Spleen (tissue), 11 donors: Measurements from ENCODE around the gene CSF2. TPM values are rescaled to one million over a fixed set of nuclear protein-coding genes. Genes with fewer than 3 reads are reported as not detected.

Experiments
- polyA plus RNA-seq, 3 donors: library from polyadenylated mRNA; stranded (reverse); fragments of 200-250 nt; gene quantifications; one replicate each; pipeline ENCODE4 v1.2.1, GENCODE V29; 2013
- small RNA-seq, 4 donors: library from RNA; depleted of rRNA; stranded (forward); fragments of <200 nt; gene quantifications; one replicate each; pipeline ENCODE3, GENCODE V24; 2016
- total RNA-seq, 7 donors: library from RNA; depleted of rRNA in 3 of 7; stranded (reverse); fragments of >200 nt in 3 of 7; fragmentation: NEBNext Ultra II Directional in 4 of 7; extraction: Animal tissue kit (Norgen Biotek cat#: 25700) in 4 of 7; gene quantifications; one replicate each; pipeline versions ENCODE4 v1.1.0 to v1.2.1, GENCODE V29; 2016 to 2021
- donor health status: healthy with polysubstance abuse.
- donor health status: DM: no; HTN: no; CAD: no; lungs with moderate emphysema.
- donor health status: DM: no; HTN: no; CAD: no.
- donor health status: Bipolar disorder and iron deficiency.
- donor health status: healthy.
- donor health status: DM: no; HTN: no; CAD: no.
- donor health status: DM: yes; HTN: yes; CAD: no.

CSF2 gene
- total and polyA plus RNA-seq, 10 donors = not detected

Small RNAs within 50 kb of the gene (small RNA-seq; reads per million reads assigned to genes)
- gene RF00285 = 0 reads per million in 4 donors

Other genes starting within 250 kb of the CSF2 start
- not detected for gene MEIKIN, start 128.1 kb upstream of the CSF2 start, total RNA-seq
- gene MEIKIN, start 128.1 kb upstream of the CSF2 start, polyA plus RNA-seq = under 1 TPM in 1 of 3 donors, not detected in 2; 0.24 TPM
- gene ACSL6, start 62.1 kb upstream of the CSF2 start, total RNA-seq = 10 to 100 TPM in 1 of 7 donors, 1 to 10 TPM in 6; 3.1 to 18.4 (median 4.6) TPM
- 1 to 10 TPM in 2 of 3 donors, under 1 TPM in 1; 0.76 to 1.3 (median 1.3) TPM for gene ACSL6, start 62.1 kb upstream of the CSF2 start, polyA plus RNA-seq
- gene IL3, start 13.1 kb upstream of the CSF2 start, total RNA-seq = not detected
- not detected for gene IL3, start 13.1 kb upstream of the CSF2 start, polyA plus RNA-seq
- gene P4HA2, start 154.1 kb downstream of the CSF2 start, total RNA-seq = 10 to 100 TPM in 6 of 7 donors, 1 to 10 TPM in 1; 8.2 to 38.1 (median 15.6) TPM
- gene P4HA2, start 154.1 kb downstream of the CSF2 start, polyA plus RNA-seq = 1 to 10 TPM; 2.7 to 4.8 (median 4.1) TPM
- 10 to 100 TPM in 1 of 7 donors, 1 to 10 TPM in 6; 3.5 to 17.4 (median 9.0) TPM for gene PDLIM4, start 183.9 kb downstream of the CSF2 start, total RNA-seq
- 10 to 100 TPM in 1 of 3 donors, 1 to 10 TPM in 2; 7.5 to 16.9 (median 9.0) TPM for gene PDLIM4, start 183.9 kb downstream of the CSF2 start, polyA plus RNA-seq
- 10 to 100 TPM in 4 of 7 donors, 1 to 10 TPM in 3; 6.3 to 25.1 (median 11.5) TPM for gene SLC22A4, start 220.6 kb downstream of the CSF2 start, total RNA-seq
- 1 to 10 TPM in 2 of 3 donors, under 1 TPM in 1; 0.47 to 2.3 (median 1.7) TPM for gene SLC22A4, start 220.6 kb downstream of the CSF2 start, polyA plus RNA-seq